Testis (tissue), 2 donors: Measurements from ENCODE around the gene FAF1.

Experiments
- POLR2A ChIP-seq: fragments of 450-650 bp; IDR thresholded peaks from one replicate; pipeline ENCODE4 v1.6.1; 2017; ENCODE audit warnings: antibody characterized with exemption, mild to moderate bottlenecking, moderate library complexity
- TF ChIP-seq, protein P1 (sequence below), 3 experiments: fragments of 450-650 bp in 2 of 3; fragments of 200-600 bp in 1 of 3; sonication (generic) in 1 of 3; IDR thresholded peaks; one replicate each; pipeline ENCODE4 v1.5.1; 2016 to 2019; ENCODE audit warnings: antibody characterized with exemption in 3 of 3, mild to moderate bottlenecking in 2 of 3, moderate library complexity in 1 of 3

GRCh38 chr1:50974618-50974935, 14.5 kb upstream of the FAF1 start:
- TF ChIP-seq, protein P1, sequence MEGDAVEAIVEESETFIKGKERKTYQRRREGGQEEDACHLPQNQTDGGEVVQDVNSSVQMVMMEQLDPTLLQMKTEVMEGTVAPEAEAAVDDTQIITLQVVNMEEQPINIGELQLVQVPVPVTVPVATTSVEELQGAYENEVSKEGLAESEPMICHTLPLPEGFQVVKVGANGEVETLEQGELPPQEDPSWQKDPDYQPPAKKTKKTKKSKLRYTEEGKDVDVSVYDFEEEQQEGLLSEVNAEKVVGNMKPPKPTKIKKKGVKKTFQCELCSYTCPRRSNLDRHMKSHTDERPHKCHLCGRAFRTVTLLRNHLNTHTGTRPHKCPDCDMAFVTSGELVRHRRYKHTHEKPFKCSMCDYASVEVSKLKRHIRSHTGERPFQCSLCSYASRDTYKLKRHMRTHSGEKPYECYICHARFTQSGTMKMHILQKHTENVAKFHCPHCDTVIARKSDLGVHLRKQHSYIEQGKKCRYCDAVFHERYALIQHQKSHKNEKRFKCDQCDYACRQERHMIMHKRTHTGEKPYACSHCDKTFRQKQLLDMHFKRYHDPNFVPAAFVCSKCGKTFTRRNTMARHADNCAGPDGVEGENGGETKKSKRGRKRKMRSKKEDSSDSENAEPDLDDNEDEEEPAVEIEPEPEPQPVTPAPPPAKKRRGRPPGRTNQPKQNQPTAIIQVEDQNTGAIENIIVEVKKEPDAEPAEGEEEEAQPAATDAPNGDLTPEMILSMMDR (IDR thresholded peaks at IDR 0.05): no peak
- TF ChIP-seq POLR2A: no peak
